C4-2B (cell line): Measurements from ENCODE around the gene JADE3.

Experiments
- H3K27ac ChIP-seq: fragments of 450-650 bp; 2 replicates; pipeline ENCODE4 v1.5.1; 2017
- CTCF ChIP-seq: fragments of 450-650 bp; conservative IDR thresholded peaks from 2 replicates; pipeline ENCODE4 v1.5.1; 2017; ENCODE audit warnings: mild to moderate bottlenecking
- ZFX ChIP-seq: fragments of 450-650 bp; IDR thresholded peaks from 2 replicates; pipeline ENCODE4 v1.6.1; 2017

JADE3 gene

DNA sequence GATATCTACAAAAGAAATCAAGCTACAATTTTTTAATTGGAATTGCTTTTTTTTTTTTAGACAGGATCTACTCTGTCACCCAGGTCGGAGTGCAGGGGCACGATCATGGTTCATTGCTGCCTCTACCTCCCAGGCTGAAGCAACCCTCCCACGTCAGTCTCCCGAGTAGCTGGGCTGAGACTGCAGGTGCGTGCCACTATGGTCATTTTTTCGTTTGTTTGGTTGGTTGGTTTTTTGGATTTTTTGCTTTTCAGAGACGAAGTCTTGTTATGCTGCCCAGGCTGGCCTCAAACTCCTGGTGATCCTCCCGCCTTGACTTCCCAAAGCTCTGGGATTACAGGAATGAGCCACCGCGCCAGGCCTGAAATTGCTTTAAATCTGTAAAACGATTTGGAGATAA, 181.6 kb downstream of the JADE3 start:
- no peak overlapping the region for H3K27ac ChIP-seq
- TF ChIP-seq CTCF (no peak), ZFX (no peak)

DNA sequence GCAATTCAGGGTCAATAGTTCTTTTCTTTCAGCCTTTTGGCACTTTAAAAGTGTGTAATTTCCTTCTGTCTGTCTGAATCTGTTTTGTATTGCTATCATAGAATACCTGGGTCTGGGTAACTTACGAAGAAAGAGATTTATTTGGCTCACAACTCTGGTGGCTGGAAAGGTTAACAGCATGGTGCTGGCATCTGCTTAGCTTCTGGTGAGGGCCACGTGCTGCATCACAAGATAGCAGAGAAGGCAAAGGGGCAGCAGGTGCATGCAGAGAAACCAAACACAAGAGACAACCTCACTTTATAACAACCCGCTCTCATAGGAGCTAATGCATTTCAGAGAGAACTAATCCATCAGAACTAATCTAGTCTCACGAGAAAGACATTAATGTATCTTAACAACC, 184.8 kb downstream of the JADE3 start:
- TF ChIP-seq ZFX (no peak), CTCF (no peak)
- no peak overlapping the region for H3K27ac ChIP-seq

- TF ChIP-seq ZFX, result no peak
- no peak for TF ChIP-seq CTCF
These were observed 186.3 kb downstream of the JADE3 start for GRCh38 chrX:47098338-47099094.

DNA sequence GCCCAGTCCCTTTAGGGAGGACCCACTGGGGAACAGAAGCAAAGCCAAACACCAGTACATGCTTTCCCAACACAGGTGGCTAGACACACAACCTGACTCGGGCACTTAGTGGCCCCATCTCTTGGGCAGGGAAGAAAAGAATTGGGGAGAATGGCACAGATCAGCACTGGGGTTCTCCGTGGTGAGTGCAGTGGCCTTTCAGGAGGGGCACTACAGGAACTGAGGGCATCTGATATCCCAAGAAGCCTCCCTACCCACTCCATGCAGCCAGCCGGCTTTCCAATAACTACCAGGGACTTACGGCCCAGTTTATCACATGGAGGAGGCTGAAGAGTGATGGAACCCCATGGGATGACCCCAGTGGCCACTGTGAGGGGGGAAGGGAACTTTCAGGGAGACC, 189.0 kb downstream of the JADE3 start:
- no peak overlapping the region for H3K27ac ChIP-seq
- no peak for TF ChIP-seq CTCF

More at GRCh38 chrX:47098338-47099094, 186.3 kb downstream of the JADE3 start:
- no peak overlapping the region for H3K27ac ChIP-seq
